ENCODE measurements around the gene FGD5. TPM values are rescaled to one million over a fixed set of nuclear protein-coding genes. Genes with fewer than 3 reads are reported as not detected.

The FGD5 gene
- total and polyA plus RNA-seq, 2 experiments from 2014 or later, result 7.4 to 12.2 TPM

DNA sequence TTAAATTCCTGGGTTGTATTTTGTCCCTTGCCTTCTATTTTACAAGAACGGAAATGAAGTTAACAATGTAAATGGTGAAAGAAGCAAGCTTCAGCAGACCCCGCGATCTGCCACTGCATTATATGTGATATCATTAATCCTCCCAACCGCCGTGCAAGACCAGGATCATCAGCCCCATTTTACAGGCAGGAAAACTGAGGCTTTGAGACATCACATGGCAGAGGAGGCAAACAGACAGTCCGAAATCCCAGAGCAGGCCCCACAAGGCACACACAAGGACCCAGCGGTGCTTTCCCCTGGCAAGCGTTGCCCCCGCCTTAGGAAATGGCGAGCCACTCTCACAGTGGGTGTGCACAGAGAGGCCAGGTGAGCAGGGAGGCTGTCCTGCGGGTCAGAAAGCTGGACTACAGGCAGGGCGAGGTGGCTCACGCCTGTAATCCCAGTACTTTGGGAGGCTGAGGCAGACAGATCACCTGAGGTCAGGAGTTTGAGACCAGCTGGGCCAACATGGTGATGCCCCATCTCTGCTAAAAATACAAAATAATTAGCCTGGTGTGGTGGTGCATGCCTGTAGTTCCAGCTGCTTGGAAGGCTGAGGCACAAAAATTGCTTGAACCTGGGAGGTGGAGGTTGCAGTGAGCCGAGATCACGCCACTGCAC is 16.2 kb downstream of the FGD5 start (continued):
- TF ChIP-seq ZNF462 (CRISPR knock-in tag; IDR thresholded peaks at IDR 0.05), result no peak
- TF ChIP-seq, protein P1, sequence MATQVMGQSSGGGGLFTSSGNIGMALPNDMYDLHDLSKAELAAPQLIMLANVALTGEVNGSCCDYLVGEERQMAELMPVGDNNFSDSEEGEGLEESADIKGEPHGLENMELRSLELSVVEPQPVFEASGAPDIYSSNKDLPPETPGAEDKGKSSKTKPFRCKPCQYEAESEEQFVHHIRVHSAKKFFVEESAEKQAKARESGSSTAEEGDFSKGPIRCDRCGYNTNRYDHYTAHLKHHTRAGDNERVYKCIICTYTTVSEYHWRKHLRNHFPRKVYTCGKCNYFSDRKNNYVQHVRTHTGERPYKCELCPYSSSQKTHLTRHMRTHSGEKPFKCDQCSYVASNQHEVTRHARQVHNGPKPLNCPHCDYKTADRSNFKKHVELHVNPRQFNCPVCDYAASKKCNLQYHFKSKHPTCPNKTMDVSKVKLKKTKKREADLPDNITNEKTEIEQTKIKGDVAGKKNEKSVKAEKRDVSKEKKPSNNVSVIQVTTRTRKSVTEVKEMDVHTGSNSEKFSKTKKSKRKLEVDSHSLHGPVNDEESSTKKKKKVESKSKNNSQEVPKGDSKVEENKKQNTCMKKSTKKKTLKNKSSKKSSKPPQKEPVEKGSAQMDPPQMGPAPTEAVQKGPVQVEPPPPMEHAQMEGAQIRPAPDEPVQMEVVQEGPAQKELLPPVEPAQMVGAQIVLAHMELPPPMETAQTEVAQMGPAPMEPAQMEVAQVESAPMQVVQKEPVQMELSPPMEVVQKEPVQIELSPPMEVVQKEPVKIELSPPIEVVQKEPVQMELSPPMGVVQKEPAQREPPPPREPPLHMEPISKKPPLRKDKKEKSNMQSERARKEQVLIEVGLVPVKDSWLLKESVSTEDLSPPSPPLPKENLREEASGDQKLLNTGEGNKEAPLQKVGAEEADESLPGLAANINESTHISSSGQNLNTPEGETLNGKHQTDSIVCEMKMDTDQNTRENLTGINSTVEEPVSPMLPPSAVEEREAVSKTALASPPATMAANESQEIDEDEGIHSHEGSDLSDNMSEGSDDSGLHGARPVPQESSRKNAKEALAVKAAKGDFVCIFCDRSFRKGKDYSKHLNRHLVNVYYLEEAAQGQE (IDR thresholded peaks at IDR 0.05; ENCODE audit: unreplicated experiment), result no peak
- no peak for TF ChIP-seq EZH2 (IDR thresholded peaks at IDR 0.05; ENCODE audit: low read depth, unreplicated experiment)

DNA sequence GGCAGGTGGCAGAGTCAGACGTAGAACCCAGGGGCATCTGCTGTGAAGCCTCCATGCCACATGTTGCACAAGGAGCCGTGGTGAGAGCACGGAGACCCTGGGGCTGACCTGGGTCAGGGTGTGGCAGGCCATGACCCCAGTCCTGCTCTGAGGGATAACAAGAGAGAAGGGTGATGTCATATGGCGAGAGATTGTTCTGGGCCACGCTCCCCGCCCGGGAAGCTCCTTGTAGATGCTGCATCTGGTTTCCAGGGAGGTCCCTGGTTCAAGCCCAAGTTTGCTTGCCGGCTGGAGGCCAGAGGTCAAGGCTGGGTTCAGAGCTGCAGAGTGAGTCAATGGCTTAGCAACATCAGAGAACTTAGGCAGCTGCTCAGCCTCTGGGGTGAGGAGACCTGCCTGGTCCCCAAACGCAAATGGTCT is 17.3 kb downstream of the FGD5 start:
- Mint-ChIP-seq H3K4me1 (peaks cover 33% of the 10 kb centered on the region), H3K36me3 (ENCODE audit: low read depth) (no peaks in the 10 kb centered on the region), H3K4me3 (no peak overlapping the region; the same call in 2 of the 3 replicates), H3K9me3 (no peaks in the 10 kb centered on the region), H3K27ac (no peak overlapping the region), H3K27me3 (ENCODE audit: insufficient read depth, low read depth, poor library complexity) (peaks cover 17% of the 10 kb centered on the region)
- no peak overlapping the region for H3K27ac ChIP-seq (ENCODE audit: low read depth)
- H3K36me3 ChIP-seq (ENCODE audit: insufficient read depth), result no peaks in the 10 kb centered on the region
- no peaks in the 10 kb centered on the region for H3K9me2 ChIP-seq (ENCODE audit: insufficient read depth)
- no peaks in the 10 kb centered on the region for H3F3A ChIP-seq (replicated peaks; ENCODE audit: low read depth)
- no peak for ATAC-seq
- no peak for DNase-seq (ENCODE audit: low spot score)
- H3K4me1 ChIP-seq (ENCODE audit: insufficient read depth), result peaks cover 11% of the 10 kb centered on the region
- H4K20me1 ChIP-seq (replicated peaks; ENCODE audit: insufficient read depth), result no peaks in the 10 kb centered on the region
- no peaks in the 10 kb centered on the region for H3K79me2 ChIP-seq (replicated peaks; ENCODE audit: insufficient read depth)
- no peaks in the 10 kb centered on the region for H3K27me3 ChIP-seq (ENCODE audit: insufficient read depth)
- H2AFZ ChIP-seq, result no peak overlapping the region
- H3K4me3 ChIP-seq, result no peak overlapping the region
- TF ChIP-seq STAT1 (IDR thresholded peaks at IDR 0.05; ENCODE audit: unreplicated experiment) (no peak), ZNF331 (CRISPR knock-in tag; IDR thresholded peaks at IDR 0.05; ENCODE audit: low read depth) (no peak)
- H3K4me2 ChIP-seq, result no peak overlapping the region
